ENCODE data around the gene MYO16.
"Not testable (repeated sequence)": the region's sequence is repeated elsewhere in the genome, so short reads cannot be mapped to it uniquely, and the experiment has no call there.

Gene MYO16

GRCh38 chr13:108911807-108912206 is 282.4 kb downstream of the MYO16 start:
- DNase-seq, result no peak

DNA sequence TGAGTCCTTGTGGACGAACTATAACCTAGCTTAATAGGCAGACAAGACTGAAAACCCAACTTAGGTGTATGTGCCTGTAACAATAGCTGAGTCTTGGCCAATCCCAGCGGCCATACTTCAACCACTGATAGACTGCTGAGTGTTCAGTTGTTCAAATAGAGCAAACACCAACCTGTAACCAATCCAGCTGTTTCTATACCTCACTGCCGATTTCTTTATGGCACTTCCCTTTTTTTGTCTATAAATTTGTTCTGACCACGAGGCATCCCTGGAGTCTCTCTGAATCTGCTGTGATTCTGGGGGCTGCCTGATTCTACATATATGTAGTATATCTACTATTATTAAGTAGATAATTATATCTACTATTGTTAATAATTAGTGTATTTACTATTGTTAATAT is 284.3 kb downstream of the MYO16 start:
- DNase-seq, result not testable (repeated sequence)

DNA sequence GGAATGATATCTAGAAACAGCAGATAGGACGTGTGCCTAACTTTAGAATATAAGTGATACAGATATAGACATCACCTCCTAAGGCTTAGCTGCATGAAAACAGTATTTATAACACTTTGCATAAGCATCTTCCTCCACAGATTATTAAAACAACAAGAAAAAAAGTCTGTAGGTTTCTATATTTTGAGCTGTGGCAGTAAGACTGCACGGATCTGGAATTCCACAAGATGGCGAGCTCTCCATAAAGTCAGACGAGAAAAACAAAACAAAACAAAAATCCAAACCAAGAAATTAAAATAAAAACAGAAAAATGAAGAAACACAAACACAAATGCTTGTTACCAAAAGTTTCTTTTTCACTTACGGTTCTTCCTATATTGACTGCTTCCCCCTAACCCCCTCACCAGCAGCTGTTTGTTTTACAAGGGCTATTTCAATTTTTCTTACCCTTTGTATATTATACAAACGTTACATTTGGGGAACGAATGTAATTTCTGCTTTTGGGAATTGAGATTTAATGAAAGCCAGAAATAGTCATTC is 285.8 kb downstream of the MYO16 start:
- no peak for DNase-seq

DNA sequence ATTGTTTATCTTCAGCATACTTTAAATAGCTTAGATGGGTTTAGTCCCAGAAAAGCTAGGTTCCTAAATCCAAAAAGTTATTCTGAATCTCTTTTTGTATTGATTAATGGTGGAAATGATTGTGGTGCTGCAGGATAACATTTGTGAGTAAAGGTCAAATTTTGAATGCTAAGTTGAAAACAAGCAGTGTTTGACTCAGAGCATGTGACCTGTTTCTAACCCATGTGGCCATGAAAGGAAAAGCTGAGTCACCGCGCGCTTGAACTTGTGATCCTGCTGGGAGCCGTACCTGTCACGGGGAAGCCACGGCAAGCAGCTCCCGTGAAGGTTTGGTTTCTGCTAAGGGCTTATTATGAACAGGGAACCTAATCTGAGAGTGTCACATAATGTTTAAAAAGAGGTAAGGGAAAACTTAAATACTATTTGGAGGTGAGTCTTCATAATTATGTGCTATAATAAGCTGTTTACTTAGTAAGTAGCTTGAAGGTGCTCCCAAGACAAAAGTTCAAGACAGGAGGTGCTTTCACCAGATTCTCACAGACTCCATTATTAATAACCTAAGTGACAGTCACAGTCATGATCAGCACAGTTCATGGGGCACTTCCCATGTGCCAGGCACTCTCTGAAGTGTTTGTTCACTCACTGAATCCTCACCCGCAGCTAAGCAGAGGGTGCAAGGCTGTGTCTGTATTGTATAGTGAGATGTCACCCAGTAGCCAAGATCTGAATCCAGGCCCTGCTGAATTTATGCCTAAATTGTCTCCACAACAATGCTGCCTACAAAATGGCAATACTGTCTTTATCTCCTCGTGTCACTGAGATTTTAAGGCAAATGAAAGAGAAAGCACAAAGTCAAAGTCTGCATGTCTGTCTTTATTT is 286.5 kb downstream of the MYO16 start:
- no peak for DNase-seq

- no peak for DNase-seq
These were observed 288.2 kb downstream of the MYO16 start for GRCh38 chr13:108917581-108917980.

DNA sequence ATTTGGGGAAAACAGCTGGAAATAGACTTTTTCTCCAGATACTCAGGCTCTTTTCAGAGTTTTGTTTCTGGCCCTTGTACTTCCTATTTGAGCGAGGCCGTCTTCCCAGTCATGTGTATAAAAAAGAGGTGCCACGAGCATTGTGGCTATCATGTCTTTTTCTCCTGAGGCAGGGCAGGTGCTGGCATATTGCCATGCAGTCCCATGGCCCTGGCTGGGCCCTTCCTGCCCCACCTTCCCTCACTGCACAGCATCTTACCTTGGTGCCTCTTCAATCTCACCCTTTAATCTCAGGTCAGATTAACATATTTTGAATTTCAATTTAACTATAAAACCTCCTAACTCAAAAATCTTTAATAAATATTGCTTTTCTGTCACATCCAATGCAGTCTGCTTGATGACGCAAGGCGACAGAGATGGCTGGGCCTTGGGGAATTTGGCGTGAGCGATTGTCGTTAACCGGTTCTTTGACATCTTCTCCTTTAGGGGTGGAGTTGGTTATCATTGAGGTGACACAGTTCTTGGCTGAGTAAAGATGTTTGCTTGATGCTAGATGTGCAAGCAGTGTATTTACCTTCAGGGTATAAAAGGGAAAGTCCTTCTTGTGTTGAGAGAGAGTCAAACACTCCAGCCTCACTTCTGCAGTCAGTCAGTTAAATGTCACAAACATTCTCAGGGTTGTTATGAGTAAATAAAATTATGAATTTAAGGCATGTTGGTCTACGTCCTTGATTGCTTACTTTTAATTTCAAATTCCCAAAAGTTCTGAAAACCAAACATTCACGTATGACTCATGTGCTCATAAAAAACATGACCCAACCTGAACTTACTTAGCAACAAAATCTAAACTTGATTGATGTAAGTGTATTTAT is 289.9 kb downstream of the MYO16 start:
- no peak for DNase-seq

- DNase-seq, result no peak
These were observed 290.7 kb downstream of the MYO16 start for GRCh38 chr13:108920137-108920536.

DNA sequence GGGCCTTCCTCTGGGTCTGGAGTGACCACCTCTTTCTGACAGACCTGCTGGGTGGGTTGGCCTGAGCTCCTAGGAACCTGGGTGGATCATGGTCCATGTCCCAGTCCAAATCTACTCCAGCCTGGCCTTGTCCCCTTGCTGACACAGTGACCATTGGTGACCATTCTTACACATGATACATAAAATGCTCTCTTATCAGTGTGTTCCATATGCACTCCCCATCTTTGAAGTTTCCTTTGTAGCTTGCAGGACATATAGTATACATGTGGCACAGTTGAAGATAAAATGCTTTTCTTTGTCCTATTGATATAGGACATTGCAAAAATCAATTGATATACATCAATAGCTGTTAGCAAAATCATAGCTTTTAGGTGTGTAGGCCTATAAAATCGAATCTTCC is 291.8 kb downstream of the MYO16 start:
- no peak for DNase-seq

DNA sequence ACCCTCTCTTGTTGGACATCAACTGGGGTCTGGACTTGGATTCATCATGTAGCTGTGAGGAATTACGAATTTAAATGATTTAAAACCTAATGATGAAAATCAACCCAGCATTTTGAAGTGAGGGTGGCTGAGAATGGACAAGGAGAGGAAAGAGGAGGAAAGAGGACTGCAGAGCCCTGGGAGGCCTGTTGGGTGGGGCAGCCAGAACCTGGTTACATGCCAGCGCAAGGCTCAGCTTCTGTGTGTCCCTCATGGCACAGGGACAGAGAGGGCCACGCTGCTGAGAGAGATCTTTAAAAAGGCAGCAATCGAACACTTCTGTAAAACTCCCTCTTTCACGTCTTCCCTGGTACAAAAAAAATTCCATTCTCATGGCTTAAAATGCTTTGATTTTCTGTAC is 292.7 kb downstream of the MYO16 start:
- no peak for DNase-seq

DNA sequence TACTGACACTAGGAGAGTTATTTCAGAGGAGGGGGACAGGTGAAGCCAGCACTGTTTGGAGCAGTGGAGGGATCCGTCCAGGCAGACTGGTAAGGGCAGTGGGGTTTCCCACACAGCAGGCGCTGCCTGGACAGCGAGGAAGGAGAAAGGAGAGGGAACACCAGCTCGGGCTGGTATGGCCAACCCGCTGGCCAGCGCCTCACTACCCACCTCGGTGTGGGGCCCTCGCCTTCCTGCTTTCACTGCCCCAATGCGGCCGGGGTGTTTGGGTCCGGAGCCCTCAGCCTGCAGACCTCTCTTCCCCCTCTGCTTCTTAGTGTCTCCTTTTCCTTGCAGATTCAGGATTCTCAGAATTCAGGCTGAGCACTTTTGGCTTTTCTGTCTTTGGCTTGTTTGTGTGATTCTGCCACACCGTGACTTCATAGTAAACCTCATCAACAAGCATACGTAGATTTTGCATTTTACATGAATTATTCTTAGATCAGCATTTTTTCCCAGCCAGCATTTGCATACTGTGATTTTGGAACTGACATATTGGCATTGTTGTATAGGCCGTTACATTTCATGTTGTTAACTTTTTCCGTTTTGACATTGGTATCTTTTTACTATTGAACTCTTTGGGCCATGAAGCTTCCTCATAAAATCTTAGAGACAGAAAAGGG is 294.1 kb downstream of the MYO16 start:
- DNase-seq, result no peak

GRCh38 chr13:108924134-108924533 is 294.7 kb downstream of the MYO16 start:
- no peak for DNase-seq

DNA sequence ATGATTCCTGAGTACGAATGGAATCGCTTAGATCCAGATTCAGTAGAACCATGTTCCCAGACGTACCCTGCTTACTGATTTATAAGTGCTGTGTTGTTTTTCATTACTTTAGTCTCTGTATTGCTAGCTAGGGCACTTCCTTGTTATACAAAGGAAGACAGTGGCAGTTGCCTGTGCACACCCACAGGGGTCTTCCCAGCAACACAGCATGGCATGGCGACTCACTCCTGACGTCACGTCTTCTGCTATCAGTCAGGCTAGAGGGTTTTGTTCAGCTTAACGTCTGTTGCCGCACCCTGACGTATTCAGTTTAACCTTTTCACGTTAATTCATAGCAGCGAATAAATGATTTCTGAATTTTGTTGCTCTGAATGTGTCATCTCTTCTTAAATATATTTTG is 295.1 kb downstream of the MYO16 start:
- no peak for DNase-seq

GRCh38 chr13:108925070-108925469 is 295.7 kb downstream of the MYO16 start:
- no peak for DNase-seq

GRCh38 chr13:108926862-108927261 is 297.5 kb downstream of the MYO16 start:
- no peak for DNase-seq

DNA sequence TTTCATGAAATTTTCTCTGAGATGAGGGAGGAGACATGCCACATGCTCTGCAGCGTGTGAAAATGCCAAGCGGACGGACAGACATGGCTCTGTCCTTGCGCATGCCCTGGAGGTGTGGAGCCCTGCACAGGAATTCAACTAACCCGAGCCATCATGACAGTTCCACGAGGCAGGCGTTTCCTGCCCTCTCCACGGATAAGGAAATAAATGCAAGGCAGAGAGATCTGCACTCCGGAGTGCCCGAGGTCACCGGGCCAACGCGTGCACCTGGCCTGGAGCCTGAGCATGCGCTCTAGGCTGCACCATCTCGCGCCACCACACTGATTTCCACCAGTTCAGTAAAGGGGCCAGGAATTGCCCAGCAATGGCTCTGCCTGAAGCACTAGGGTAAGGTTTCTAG is 298.2 kb downstream of the MYO16 start:
- no peak for DNase-seq

DNA sequence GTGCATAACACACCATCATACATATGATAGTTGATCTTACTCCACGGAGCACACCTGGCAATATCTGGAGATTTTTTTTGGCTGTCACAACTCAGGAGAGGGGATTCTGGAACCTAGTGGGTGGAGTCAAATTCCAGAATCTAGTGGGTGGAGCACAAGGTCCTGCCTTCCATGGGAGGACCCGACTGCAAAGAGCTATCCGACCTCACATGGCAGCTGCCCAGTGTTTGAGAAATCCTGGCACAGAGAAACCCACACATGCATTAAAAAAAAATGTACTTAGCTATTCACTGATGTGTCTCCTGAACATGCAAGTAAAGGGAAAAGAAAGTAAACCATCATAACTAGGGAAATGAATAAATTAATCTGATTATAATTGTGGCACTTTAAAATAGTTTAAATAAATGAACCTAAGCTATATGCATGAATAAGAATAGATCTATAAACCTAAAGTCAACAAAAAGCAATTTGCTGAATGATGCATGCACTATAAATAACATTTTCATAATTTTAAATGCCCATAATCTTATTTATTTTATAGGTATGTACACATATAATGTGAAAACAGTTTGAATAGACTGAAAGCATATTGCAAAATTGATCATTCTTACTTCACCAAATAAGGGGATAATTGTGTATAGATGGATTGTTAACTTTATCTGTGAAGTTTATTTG is 300.3 kb downstream of the MYO16 start:
- no peak for DNase-seq

DNA sequence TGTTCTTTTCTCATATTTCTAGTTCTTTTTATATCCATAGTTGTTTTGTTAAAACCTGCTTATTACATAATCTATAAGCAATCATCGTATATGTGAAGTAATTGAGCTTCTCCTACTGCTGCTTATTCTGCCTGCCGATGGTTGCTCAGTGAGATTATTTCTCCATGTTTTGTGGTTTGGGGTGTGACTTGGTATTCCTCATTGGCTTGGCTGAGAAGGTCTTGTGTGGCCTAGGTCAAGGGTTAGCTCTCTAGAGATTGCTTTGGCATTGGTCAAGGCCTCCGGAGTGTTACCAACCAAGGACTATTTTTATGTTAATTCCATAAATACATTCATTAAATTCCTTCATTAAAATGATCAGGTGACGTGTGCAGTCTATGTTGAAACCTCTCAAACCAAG is 302.8 kb downstream of the MYO16 start:
- no peak for DNase-seq

GRCh38 chr13:108933061-108933460 is 303.6 kb downstream of the MYO16 start:
- no peak for DNase-seq

DNA sequence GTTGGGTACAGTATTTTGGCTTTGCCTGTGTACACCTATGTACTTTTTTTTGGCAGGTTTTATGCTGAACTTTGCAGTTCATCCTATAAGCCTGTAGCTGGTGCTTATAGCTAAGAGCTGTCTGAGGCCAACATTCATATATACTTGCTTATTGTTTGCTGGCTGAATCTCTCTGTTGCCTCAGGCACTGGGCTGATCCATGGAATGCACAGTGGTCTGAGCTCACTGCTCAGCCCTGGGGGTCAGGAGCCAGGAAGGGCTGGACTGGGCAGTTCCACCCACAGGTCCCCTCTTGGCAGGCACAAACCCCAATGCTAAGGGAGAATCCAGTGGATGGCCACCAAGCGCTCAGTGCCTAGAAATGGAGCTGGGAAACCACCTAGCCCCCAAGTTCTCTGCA is 308.7 kb downstream of the MYO16 start:
- DNase-seq, result no peak

DNA sequence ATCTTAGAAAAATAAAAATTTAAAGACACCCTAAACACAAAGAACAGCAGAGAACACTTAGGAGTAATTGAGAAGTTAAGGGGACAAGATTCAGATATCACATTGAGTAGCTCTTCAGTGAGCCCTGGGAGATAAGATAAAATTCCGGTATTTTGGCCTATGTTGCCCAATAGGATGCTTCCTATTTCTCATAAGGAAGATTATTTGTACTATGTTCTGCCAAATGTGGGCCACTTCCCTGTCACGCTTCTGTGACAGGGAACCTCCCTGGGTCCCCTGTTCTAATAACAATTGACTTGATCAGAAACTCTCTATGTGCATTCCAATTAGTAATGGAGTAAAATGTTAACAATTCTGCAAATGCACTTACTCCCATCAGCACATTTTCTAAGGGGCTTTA is 310.7 kb downstream of the MYO16 start:
- no peak for DNase-seq

DNA sequence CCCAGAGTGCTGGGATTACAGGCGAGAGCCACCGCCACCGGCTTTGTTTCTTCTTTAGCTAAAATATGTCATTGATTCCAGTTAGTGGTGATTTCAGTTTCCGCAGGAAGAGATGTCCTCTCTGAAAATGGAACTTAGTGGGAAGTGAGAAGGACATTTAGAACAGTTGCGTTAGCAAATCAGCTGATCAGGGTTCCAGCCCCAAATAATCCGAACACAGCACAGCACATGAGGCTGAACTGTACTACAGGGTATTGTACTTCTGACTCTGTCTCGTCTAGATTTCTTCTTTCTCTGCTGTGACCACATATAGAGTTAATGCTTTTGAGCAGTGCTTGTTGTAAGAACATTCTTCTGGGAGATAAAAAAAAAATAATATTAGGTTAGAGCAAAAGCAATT is 314.4 kb downstream of the MYO16 start:
- DNase-seq, result no peak

DNA sequence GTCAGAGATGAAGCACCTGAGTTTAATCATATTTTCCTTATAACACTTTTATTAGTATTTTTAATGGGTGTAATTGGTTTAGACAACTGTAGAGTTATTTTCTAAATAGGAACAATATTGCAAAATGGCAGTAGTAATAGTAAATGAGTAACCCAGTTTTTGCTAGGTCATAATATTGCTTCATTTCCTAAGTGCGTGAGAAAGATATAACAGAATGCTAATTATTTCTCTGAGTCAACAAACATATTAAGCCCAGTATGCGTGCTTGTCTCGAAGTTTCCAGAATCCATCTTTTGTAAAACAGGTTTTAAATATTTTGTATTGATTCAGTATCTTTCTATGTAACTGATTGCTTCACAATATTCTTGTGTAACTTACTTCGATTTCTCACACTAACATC is 315.3 kb downstream of the MYO16 start:
- DNase-seq, result no peak

All from GOT3 (cell line).